ENCODE measurements around the gene CDK5R1.
A peak's percentile ranks its signal among the peaks of the same experiment; 100 is the strongest.
"Not testable (repeated sequence)": the region's sequence is repeated elsewhere in the genome, so short reads cannot be mapped to it uniquely, and the experiment has no call there.

The CDK5R1 gene

GRCh38 chr17:32519228-32520103 lies 32.7 kb downstream of the CDK5R1 start:
- DNase-seq, result peak; percentile 49

GRCh38 chr17:32520104-32520701 lies 33.4 kb downstream of the CDK5R1 start:
- peak; percentile 26 for DNase-seq

GRCh38 chr17:32520737-32521404 lies 34.1 kb downstream of the CDK5R1 start:
- DNase-seq, result no peak

- peak; percentile 42 for DNase-seq
Measured at GRCh38 chr17:32523017-32523680, 36.4 kb downstream of the CDK5R1 start.

- DNase-seq, result peak; percentile 31
Measured at GRCh38 chr17:32523827-32524552, 37.2 kb downstream of the CDK5R1 start.

GRCh38 chr17:32524553-32524880 lies 37.7 kb downstream of the CDK5R1 start:
- DNase-seq, result not testable (repeated sequence)

GRCh38 chr17:32525122-32525521 lies 38.3 kb downstream of the CDK5R1 start:
- no peak for DNase-seq

- DNase-seq, result no peak
Measured at GRCh38 chr17:32527146-32527545, 40.4 kb downstream of the CDK5R1 start.

- DNase-seq, result no peak
Measured at GRCh38 chr17:32528825-32529224, 42.0 kb downstream of the CDK5R1 start.

- no peak for DNase-seq
Measured at GRCh38 chr17:32529604-32530003, 42.8 kb downstream of the CDK5R1 start.

- DNase-seq, result no peak
Measured at GRCh38 chr17:32533296-32533695, 46.5 kb downstream of the CDK5R1 start.

- no peak for DNase-seq
Measured at GRCh38 chr17:32536736-32537643, 50.2 kb downstream of the CDK5R1 start.
